ENCODE results near the gene FUT4. TPM values are rescaled to one million over a fixed set of nuclear protein-coding genes. Genes with fewer than 3 reads are reported as not detected.

FUT4 gene
- total RNA-seq, 1 experiment from 2014 or later: 7.7 TPM

DNA sequence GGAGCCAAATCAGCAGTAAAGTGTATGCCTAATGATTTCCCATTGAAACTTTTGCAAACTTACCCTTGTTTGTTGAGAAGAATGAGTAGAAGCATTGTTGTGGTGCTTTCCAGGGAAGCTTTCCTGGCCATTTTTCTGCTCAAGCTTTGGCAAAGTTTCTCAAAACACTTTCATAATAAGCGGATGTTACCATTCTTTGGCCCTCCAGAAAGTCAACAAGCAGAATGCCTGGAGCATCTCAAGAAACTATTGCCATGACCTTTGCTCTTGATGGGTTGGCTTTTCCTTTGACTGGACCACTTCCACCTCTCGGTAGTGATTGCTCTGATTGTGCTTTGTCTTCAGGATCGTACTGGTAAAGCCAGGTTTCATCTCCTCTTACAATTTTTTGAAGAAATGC, 34.1 kb downstream of the FUT4 start:
- Mint-ChIP-seq H3K27ac (no peak overlapping the region), H3K9me3 (0 out of 2 replicates have a peak, but pooled peaks cover 2% of the 10 kb centered on the region), H3K27me3 (ENCODE audit: low read depth) (peaks cover 38% of the 10 kb centered on the region), H3K4me3 (no peak overlapping the region), H3K36me3 (no peaks in the 10 kb centered on the region), H3K4me1 (no peaks in the 10 kb centered on the region)
- CTCF ChIA-PET: no interaction called here
- POLR2A ChIA-PET: no interaction called here
- TF ChIP-seq HMGA2 (CRISPR knock-in tag; IDR thresholded peaks at IDR 0.05): no peak
- DNase-seq (ENCODE audit: low spot score) (no peak), ATAC-seq (no peak)

DNA sequence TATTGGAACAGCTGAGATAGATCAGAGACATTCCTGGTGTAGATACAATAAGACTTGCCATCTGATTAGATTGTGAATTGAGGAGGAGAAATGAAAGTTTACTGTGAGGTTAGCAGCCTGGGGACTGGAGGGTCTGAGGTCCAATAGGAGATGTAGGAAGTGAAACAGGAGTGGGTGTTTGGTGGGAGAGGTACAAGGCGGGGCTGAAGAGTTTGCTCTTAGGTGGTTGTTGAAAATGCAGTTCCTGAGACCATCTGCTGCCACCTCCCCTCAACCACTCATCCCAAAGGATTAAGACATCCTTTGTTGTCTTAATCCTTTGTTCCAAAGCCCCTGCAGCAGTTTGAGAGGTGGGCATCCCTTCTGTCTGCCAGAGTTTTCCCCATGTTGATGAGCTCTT, 38.2 kb downstream of the FUT4 start:
- CTCF ChIA-PET: no interaction called here
- no peaks in the 10 kb centered on the region for H3K4me1 Mint-ChIP-seq
- DNase-seq (ENCODE audit: low spot score) (no peak), ATAC-seq (no peak)
- H3K27ac Mint-ChIP-seq: no peak overlapping the region
- H3K36me3 Mint-ChIP-seq: no peaks in the 10 kb centered on the region
- TF ChIP-seq TP53 (CRISPR knock-in tag; IDR thresholded peaks at IDR 0.05) (no peak), GABPB1 (CRISPR knock-in tag; IDR thresholded peaks at IDR 0.05) (no peak), PRRX2 (CRISPR knock-in tag; IDR thresholded peaks at IDR 0.05) (no peak), NFE2L1 (CRISPR knock-in tag; IDR thresholded peaks at IDR 0.05) (no peak), FOXJ3 (CRISPR knock-in tag; IDR thresholded peaks at IDR 0.05; ENCODE audit: borderline replicate concordance) (no peak), SMAD4 (CRISPR knock-in tag; IDR thresholded peaks at IDR 0.05) (no peak), ATF1 (CRISPR knock-in tag; IDR thresholded peaks at IDR 0.05) (no peak), ZNF232 (CRISPR knock-in tag; IDR thresholded peaks at IDR 0.05) (no peak), NFYB (CRISPR knock-in tag; conservative IDR thresholded peaks at IDR 0.05; ENCODE audit: low read depth) (no peak), CREB1 (CRISPR knock-in tag; IDR thresholded peaks at IDR 0.05) (no peak), TEAD1 (CRISPR knock-in tag; IDR thresholded peaks at IDR 0.05) (no peak), ESRRA (CRISPR knock-in tag; IDR thresholded peaks at IDR 0.05; ENCODE audit: borderline replicate concordance) (no peak), FOXP1 (CRISPR knock-in tag; IDR thresholded peaks at IDR 0.05; ENCODE audit: borderline replicate concordance) (no peak), MXD4 (CRISPR knock-in tag; IDR thresholded peaks at IDR 0.05; ENCODE audit: borderline replicate concordance) (no peak), ZNF263 (CRISPR knock-in tag; IDR thresholded peaks at IDR 0.05; ENCODE audit: low read depth) (no peak)
- TF ChIP-seq, protein P1, sequence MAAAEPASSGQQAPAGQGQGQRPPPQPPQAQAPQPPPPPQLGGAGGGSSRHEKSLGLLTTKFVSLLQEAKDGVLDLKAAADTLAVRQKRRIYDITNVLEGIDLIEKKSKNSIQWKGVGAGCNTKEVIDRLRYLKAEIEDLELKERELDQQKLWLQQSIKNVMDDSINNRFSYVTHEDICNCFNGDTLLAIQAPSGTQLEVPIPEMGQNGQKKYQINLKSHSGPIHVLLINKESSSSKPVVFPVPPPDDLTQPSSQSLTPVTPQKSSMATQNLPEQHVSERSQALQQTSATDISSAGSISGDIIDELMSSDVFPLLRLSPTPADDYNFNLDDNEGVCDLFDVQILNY (CRISPR knock-in tag; IDR thresholded peaks at IDR 0.05): no peak
- TF ChIP-seq, protein P2, sequence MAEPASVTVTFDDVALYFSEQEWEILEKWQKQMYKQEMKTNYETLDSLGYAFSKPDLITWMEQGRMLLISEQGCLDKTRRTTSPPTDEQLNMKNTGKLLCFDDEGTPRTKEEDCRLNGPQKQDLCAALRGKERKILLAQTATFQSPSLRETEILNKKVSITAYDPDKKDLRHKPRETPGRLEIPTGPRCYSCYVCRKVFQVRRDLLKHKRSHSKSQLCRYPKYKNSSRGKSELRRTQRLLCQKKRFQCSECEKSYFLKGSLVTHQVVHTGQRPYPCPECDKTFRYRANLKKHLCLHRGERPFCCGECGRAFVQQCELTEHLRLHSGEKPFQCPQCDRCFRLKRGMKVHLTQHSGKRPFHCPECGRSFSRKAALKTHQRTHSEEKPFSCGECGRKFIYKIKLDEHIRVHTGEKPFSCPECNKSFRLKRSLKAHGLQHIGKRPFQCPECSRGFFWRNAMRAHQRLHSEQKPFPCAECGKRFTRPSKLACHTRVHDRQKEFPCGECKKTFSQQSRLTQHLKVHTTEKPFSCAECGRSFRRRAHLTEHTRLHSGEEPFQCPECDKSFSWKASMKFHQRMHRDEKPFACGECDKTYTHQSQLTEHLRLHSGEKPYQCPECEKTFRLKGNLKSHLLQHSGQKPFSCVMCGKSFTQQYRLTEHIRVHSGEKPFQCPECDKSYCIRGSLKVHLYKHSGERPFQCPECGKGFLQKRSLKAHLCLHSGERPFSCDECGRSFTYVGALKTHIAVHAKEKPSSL (CRISPR knock-in tag; conservative IDR thresholded peaks at IDR 0.05): no peak
- TF ChIP-seq, protein P3, sequence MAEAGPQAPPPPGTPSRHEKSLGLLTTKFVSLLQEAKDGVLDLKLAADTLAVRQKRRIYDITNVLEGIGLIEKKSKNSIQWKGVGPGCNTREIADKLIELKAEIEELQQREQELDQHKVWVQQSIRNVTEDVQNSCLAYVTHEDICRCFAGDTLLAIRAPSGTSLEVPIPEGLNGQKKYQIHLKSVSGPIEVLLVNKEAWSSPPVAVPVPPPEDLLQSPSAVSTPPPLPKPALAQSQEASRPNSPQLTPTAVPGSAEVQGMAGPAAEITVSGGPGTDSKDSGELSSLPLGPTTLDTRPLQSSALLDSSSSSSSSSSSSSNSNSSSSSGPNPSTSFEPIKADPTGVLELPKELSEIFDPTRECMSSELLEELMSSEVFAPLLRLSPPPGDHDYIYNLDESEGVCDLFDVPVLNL (CRISPR knock-in tag; IDR thresholded peaks at IDR 0.05; ENCODE audit: borderline replicate concordance, low read depth): no peak
- TF ChIP-seq, protein P4, sequence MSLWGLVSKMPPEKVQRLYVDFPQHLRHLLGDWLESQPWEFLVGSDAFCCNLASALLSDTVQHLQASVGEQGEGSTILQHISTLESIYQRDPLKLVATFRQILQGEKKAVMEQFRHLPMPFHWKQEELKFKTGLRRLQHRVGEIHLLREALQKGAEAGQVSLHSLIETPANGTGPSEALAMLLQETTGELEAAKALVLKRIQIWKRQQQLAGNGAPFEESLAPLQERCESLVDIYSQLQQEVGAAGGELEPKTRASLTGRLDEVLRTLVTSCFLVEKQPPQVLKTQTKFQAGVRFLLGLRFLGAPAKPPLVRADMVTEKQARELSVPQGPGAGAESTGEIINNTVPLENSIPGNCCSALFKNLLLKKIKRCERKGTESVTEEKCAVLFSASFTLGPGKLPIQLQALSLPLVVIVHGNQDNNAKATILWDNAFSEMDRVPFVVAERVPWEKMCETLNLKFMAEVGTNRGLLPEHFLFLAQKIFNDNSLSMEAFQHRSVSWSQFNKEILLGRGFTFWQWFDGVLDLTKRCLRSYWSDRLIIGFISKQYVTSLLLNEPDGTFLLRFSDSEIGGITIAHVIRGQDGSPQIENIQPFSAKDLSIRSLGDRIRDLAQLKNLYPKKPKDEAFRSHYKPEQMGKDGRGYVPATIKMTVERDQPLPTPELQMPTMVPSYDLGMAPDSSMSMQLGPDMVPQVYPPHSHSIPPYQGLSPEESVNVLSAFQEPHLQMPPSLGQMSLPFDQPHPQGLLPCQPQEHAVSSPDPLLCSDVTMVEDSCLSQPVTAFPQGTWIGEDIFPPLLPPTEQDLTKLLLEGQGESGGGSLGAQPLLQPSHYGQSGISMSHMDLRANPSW (CRISPR knock-in tag; conservative IDR thresholded peaks at IDR 0.05; ENCODE audit: low read depth): no peak
- TF ChIP-seq, protein P5, sequence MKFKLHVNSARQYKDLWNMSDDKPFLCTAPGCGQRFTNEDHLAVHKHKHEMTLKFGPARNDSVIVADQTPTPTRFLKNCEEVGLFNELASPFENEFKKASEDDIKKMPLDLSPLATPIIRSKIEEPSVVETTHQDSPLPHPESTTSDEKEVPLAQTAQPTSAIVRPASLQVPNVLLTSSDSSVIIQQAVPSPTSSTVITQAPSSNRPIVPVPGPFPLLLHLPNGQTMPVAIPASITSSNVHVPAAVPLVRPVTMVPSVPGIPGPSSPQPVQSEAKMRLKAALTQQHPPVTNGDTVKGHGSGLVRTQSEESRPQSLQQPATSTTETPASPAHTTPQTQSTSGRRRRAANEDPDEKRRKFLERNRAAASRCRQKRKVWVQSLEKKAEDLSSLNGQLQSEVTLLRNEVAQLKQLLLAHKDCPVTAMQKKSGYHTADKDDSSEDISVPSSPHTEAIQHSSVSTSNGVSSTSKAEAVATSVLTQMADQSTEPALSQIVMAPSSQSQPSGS (CRISPR knock-in tag; IDR thresholded peaks at IDR 0.05; ENCODE audit: borderline replicate concordance, low read depth): no peak
- no peaks in the 10 kb centered on the region for H3K9me3 Mint-ChIP-seq
- H3K27me3 Mint-ChIP-seq (ENCODE audit: low read depth): peaks cover 12% of the 10 kb centered on the region
- H3K4me3 Mint-ChIP-seq: no peak overlapping the region
- POLR2A ChIA-PET: no interaction called here

Data from WTC11 (cell line).